GM12873 (cell line): ENCODE data around the gene EMILIN1.

ENCODE experiments used
- TF ChIP-seq, protein P1 (sequence below): IDR thresholded peaks from 2 replicates; pipeline ENCODE4 v1.5.1; 2012; ENCODE audit warnings: low read depth, mild to moderate bottlenecking, moderate library complexity, low read length, control low read depth; ENCODE audit not compliant: insufficient read depth; ENCODE audit errors: missing control alignments

EMILIN1 gene

DNA sequence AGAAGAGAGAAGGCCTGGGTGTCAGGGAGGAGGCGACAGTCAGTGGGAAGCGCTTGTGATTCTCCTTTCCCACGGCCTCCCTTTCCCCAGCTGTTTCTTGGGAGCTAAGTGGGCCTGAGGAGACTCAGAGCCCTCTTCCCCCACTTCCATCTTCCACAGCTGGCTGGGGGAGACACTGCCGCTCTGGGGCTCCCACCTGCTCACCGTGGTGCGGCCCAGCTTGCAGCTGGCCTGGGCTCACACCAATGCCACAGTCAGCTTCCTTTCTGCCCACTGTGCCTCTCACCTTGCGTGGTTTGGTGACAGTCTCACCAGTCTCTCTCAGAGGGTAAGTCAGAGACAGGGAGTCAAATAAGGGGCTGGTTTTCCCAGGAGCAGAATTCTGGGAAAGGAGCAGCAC, 38.5 kb upstream of the EMILIN1 start:
- TF ChIP-seq, protein P1, sequence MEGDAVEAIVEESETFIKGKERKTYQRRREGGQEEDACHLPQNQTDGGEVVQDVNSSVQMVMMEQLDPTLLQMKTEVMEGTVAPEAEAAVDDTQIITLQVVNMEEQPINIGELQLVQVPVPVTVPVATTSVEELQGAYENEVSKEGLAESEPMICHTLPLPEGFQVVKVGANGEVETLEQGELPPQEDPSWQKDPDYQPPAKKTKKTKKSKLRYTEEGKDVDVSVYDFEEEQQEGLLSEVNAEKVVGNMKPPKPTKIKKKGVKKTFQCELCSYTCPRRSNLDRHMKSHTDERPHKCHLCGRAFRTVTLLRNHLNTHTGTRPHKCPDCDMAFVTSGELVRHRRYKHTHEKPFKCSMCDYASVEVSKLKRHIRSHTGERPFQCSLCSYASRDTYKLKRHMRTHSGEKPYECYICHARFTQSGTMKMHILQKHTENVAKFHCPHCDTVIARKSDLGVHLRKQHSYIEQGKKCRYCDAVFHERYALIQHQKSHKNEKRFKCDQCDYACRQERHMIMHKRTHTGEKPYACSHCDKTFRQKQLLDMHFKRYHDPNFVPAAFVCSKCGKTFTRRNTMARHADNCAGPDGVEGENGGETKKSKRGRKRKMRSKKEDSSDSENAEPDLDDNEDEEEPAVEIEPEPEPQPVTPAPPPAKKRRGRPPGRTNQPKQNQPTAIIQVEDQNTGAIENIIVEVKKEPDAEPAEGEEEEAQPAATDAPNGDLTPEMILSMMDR: no peak

DNA sequence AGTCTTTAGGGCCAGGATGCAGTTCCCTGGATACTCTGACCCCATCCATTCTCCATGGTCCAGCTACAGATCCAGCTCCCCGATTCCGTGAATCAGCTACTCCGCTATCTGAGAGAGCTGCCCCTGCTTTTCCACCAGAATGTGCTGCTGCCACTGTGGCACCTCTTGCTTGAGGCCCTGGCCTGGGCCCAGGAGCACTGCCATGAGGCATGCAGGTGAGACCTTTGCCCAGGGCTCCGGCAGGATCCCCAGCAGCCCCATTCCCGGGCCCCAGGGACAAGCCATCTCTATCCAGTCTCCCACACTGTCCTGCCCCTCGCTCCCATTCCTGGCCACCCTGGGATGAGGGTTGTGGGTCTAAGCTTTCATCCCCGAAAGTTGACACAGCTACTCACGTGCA, 38.1 kb upstream of the EMILIN1 start:
- TF ChIP-seq, protein P1: no peak

DNA sequence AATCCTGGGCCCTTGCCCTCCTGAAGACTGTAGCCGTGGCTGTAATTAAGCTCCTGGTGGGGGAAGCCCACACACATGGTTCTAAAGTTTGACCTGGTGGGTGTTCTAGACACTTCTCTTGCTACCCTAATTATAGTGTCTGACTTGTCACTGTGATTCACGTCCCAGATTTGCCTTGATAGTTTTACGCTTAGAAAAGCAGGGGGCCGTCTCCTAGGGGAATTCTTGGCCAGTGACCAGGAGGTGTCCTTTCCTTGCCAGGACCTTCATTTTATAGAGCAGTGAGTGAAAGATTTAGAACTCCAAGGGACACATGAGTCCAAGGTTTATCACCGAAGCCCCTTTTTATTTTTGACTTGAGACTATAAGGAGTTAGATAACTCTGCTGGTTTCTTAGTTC, 36.7 kb upstream of the EMILIN1 start:
- TF ChIP-seq, protein P1: no peak

DNA sequence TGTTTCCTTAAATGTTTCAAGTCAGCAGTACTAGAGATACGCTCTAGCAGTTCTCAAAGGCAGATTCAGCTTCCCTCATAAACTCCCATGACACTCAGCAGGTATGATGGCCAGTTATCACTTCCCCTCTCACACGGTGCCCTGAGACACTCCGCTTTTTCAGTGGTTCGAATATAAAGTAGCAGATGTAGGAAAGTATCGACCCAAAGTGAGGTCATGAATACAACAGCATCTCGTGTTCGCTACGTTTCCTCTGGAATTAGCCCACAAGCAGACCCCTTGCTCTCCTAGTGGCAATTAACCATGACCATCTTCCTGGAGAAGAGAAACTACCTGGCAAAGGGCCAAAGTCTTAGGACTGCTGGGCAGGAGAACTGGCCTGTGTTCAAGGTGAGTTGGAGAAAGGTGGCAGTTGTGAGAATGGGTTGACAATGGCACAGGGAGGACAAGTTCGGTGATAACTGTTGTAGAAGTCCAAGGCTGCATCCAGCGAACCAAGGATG, 36.2 kb upstream of the EMILIN1 start:
- TF ChIP-seq, protein P1: no peak

DNA sequence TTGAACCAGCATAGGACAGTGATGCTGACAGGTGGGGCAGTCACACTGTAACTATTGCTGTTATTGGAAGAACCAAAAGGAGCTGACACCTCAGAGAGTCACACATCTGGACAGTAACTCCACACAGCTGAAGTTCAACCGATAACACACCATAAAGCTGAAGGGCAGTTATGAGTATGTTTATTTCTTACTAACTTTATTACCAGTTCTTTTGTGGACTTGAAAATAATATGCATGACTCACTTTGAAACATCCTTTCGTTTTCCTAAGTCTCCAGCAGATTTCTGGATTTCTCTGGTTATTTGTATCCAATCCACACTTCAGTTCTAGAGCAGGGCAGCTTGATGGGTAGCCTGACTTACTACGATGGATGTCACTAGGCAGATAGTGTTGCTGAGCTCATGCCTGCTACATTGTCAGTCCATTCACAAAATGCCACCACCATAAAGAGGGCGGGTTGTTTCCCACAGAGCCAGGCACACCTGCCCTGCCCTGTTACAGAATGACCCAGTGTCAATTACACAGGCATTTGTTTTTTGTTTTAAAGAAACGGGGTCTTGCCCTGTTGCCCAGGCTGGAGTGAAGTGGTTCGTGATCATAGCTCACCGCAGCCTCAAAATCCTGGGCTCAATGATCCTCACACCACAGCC, 35.3 kb upstream of the EMILIN1 start:
- TF ChIP-seq, protein P1: no peak

DNA sequence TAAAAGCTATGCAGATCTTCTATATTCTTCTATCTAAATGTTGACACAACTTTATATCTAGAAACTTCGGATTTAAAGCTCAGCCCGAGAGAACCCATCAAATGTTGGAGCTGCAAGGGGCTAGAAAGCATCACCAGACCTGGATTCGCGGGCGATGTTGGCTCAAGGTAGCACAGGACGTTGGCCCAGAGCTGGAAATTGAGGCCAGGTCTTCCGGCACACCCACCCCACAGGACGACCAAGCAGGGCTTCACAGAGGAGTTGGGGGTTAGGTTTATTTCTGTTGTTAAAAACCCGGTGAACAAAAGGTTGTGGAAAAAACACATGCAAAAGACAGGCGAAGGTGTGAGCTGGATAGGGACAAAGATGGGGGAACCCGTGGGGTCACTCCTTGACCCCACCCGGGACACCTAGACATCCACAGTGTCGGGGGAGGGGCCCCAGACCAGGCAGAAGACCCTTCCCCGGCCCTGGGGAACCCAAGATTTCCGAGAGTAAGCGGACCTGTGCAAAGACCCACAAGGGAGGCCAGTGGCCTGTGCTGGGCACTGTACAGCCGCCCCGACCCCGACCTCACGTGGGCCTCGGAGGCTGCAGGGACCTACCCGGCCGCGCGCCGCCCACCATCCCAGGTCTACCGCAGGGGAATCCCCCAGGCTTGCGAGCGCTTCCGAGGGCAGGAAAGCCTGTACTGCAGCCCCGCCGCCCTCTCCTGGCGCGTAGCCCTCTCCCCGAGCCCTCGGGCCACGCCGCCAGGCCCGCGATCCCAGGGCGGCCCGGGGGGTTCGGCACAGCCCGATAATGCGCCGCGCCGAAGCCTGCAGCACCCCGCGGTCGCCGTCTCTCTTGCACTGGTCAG, 28.8 kb upstream of the EMILIN1 start:
- TF ChIP-seq, protein P1: no peak

DNA sequence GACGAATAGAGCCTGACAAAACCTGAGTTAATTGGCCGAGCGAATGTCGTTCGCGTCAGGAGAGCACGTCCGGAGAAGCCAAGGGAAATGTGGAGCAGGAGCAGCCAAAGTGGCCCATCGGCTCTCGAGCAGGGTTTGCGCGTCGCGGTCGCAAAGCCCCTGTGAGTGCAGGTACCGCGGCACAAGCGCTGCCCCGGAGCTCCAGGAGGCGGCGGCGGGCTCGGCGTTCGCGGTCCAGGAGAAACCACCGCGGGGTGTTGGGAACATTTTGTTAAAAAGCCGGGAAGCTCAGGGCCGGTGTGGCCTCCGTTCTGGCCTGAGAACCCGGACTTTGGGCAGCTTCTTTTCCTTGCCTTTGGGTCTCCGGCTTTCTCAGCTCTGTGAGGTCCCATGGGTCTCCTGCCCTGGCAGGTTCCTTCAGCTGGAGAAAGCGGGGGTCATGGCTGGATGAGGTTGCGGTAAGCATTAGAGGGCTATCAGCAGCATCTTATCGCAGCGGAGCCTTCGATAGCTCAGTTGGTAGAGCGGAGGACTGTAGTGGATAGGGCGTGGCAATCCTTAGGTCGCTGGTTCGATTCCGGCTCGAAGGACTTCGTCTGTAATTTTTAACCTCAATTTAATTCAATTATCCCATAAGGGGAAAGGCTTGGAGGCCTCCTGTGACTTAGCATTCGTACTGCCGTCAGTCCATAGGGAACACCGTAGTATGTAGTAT, 28.0 kb upstream of the EMILIN1 start:
- TF ChIP-seq, protein P1: peak; percentile 23
